ENCODE results near the gene RHCG.
"Not testable (repeated sequence)": the region's sequence is repeated elsewhere in the genome, so short reads cannot be mapped to it uniquely, and the experiment has no call there.

DNA sequence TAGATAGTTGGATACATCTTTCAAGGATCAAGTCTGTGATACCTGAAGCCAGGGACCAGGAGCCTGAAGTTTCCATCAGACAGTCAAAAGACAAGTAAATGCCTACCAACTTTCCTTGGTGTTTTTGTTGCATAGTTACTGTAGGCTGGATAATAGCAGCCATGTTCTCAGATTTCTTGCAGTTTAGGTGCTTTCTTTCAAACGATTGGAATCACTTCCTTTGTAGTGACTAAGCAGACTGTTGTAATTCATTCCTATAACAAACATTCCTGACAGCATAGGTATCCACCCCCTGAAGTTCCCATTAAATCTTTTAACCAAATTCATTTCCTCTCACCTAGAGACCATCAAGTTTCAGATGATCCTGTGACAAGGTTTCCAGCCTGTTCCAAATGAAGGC lies 27.6 kb downstream of the RHCG start:
- not testable (repeated sequence) for TF ChIP-seq CTCF, POLR2A (IDR thresholded peaks at IDR 0.05)

All from body of pancreas (tissue), 4 donors.